Adipocyte (in vitro differentiated cells): ENCODE data around the gene MINAR1.
A peak's percentile ranks its signal among the peaks of the same experiment; 100 is the strongest.

Experiments used
- DNase-seq: peaks from one replicate; pipeline ENCODE4 v3.0.0-alpha.2; 2015; ENCODE audit warnings: low read depth
- H3K27me3 ChIP-seq: replicated peaks from 2 replicates; pipeline ENCODE4 v1.7.0; 2013; ENCODE audit warnings: mild to moderate bottlenecking, low read length, moderate library complexity; ENCODE audit not compliant: control insufficient read depth, insufficient read depth
- H3K36me3 ChIP-seq: 2 replicates; pipeline ENCODE4 v1.7.0; 2013; ENCODE audit warnings: low read length, mild to moderate bottlenecking, moderate library complexity; ENCODE audit not compliant: control insufficient read depth, insufficient read depth, severe bottlenecking
- H3K4me1 ChIP-seq: 2 replicates; pipeline ENCODE4 v1.7.0; 2013; ENCODE audit warnings: mild to moderate bottlenecking, low read length, moderate library complexity; ENCODE audit not compliant: control insufficient read depth, insufficient read depth
- H3K4me3 ChIP-seq: 2 replicates; pipeline ENCODE4 v1.7.0; 2013; ENCODE audit warnings: mild to moderate bottlenecking, low read length, moderate library complexity
- H3K9ac ChIP-seq: 2 replicates; pipeline ENCODE4 v1.7.0; 2013; ENCODE audit warnings: mild to moderate bottlenecking, low read length, moderate library complexity
- H3K9me3 ChIP-seq: 2 replicates; pipeline ENCODE4 v1.7.0; 2013; ENCODE audit warnings: mild to moderate bottlenecking, low read length, moderate library complexity; ENCODE audit not compliant: control insufficient read depth

MINAR1 gene

DNA sequence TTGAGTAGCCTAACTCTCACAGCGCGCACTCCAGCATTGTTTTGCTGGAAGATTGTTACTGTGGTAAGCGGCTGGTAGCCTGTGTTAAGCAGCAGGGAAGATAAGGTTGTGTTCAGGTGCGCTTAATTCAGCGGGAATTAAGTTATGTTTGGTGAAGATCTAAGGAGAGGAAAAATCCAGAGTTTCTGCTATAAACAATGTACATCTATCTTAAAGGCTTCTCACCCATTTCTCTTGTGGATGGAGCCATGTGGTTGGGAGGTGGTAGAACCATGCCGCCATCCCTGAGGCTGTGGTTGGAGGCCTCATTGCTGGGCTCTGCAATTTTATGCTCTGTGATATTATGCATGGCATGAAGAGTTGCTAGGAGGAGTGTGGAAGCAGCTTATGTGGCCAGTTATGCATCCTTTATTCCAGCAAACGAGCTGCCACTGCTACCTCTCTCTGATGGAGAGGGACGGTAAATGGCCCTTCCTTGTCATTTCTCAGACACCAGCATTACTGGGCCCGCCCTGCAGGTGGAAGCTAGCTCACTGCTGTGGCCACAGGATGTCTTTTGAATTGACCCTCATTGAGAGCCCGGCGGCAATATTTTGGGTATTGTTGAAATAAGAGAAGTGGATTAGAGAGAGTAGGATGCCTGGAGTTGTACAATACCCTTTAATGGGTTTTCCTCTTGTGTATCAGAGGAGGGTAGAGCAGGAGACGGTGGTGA is 1.3 kb downstream of the MINAR1 start:
- no peak for DNase-seq
- Histone ChIP-seq H3K36me3 (no peaks in the 10 kb centered on the region), H3K9me3 (no peaks in the 10 kb centered on the region), H3K4me1 (peaks cover 3% of the 10 kb centered on the region), H3K4me3 (no peak overlapping the region), H3K27me3 (peaks cover 34% of the 10 kb centered on the region), H3K9ac (no peak overlapping the region)

DNA sequence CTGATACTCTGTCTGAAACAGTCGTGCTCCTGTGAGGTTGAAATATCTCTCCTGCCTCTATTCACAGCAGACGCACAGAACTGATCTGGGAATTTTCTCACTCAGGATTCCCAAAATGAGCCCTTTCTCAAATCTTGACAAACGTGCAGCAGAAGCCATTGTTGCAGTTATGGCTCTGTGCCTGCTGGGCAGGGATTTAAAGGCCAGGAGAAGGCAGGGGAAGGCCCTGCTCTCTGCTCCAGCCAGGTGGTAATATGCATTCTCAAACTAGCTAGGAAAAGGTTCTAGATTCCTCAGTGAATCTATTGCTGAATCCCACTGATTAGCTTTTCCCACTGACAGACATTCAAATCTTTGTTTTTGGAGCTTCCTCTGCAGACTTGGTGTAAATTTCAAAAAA is 2.2 kb downstream of the MINAR1 start:
- H3K4me3 ChIP-seq: no peak overlapping the region
- H3K36me3 ChIP-seq: no peaks in the 10 kb centered on the region
- H3K4me1 ChIP-seq: peaks cover 3% of the 10 kb centered on the region
- H3K9me3 ChIP-seq: no peaks in the 10 kb centered on the region
- peaks cover 25% of the 10 kb centered on the region for H3K27me3 ChIP-seq
- no peak overlapping the region for H3K9ac ChIP-seq
- no peak for DNase-seq

DNA sequence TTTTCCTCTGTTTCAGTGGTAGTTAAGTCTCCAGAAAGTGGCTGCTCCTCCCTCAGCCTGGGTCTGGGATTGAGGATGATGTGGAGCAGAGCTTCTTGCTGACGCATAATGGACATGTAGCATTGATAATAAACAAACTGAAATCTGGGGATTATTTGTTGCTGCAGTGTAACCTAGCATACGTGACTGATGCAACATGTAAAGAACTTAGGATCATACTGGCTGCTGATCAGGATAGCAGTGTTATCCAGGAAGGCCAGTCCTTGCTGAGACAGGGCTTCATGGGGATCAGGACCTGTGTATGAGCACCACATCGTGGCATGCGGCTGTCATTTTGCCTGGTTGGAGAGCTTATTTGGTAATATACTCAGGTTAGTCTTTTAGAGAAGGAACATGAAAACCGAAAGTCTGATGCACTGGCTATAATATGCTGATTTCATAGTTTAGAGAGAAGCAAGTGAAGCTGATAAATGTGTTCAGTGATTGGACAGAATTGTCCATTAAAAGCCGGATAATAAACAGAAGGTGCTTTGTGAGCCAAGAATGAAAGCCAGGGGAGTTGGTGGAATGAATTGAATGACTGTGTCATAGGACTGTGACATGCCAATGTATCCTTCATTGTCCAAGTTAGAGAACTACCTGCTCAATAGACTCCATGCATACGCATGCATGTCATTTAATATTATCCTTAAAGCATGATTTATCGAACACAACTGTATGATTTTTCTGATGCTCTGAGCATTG is 4.1 kb downstream of the MINAR1 start:
- Histone ChIP-seq H3K27me3 (peaks cover 20% of the 10 kb centered on the region), H3K9me3 (no peaks in the 10 kb centered on the region), H3K36me3 (no peaks in the 10 kb centered on the region), H3K4me1 (peaks cover 3% of the 10 kb centered on the region), H3K4me3 (no peak overlapping the region), H3K9ac (no peak overlapping the region)
- no peak for DNase-seq

DNA sequence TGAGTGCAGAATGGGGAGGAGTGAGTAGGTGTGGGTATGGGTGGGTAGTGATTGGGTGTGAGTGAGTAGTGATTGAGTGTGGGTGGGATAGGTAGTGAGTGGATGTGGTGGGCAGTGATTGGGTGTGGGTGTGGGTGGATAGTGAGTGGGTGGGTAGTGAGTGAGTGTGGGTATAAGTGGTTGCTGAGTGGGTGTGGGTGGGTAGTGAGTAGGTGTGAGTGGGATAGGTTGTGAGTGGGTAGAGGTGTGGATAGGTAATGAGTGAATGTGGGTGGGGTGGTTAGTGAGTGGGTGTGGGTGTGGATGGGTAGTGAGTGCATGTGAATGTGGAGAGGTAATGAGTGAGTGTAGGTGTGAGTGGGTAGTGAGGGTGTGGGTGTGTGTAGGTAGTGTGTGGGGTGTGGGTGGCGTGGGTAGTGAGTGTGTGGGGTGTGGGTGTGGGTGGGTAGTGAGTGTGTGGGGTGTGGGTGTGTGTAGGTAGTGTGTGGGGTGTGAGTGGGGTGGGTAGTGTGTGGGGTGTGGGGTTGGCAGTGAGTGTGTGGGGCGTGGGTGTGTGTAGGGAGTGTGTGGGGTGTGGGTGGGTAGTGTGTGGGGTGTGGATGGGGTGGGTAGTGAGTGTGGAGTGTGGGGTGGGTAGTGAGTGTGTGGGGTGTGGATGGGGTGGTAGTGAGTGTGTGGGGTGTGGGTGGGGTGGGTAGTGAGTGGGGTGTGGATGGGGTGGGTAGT is 5.3 kb downstream of the MINAR1 start:
- H3K9me3 ChIP-seq: no peaks in the 10 kb centered on the region
- no peak overlapping the region for H3K4me3 ChIP-seq
- peaks cover 19% of the 10 kb centered on the region for H3K27me3 ChIP-seq
- DNase-seq: no peak
- no peaks in the 10 kb centered on the region for H3K4me1 ChIP-seq
- no peaks in the 10 kb centered on the region for H3K36me3 ChIP-seq
- H3K9ac ChIP-seq: no peak overlapping the region

DNA sequence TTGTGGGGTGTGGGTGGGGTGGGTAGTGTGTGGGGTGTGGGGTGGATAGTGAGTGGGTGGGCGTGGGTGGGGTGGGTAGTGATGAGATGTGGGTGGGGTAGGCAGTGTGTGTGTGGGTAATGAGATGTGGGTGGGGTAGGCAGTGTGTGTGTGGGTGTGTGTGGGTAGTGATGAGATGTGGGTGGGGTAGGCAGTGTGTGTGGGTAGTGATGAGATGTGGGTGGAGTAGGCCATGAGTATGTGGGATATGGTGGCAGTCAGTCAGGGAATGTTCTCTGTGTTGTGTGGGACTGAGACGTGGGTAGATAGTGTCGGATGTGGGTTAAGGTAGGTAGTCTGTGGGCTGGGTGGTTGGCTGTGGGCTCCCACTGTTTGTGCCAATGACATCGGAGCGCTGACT is 7.1 kb downstream of the MINAR1 start:
- Histone ChIP-seq H3K9ac (no peak overlapping the region), H3K4me1 (no peaks in the 10 kb centered on the region), H3K9me3 (no peaks in the 10 kb centered on the region), H3K36me3 (no peaks in the 10 kb centered on the region), H3K4me3 (no peak overlapping the region), H3K27me3 (peaks cover 5% of the 10 kb centered on the region)
- DNase-seq: no peak

DNA sequence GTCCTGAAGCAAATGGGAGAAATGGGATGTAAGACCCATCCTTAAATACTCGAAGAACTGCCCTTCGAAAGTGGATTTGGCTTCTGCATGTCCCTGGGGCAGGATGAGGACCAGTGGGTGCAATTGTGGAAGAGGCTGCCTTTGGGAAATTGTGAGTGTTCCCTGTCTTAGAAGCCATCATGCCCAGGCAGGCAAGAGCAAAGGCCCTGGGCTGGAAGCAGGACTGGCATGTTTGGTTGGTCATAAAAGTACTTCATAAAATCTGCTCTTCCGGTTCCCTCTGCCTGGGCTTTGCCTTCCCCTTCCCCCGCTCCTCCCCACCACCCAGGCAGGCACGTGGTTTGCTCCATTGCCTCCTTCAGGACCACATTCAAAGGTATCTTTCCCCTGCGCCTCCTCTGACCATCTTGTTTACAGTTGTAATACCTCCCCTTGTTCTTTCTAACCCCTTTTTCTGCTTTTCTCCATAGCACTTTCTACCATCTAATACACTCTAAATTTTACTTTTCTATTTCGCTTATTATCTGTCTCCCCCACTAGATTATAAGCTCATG is 8.3 kb downstream of the MINAR1 start:
- Histone ChIP-seq H3K9ac (no peak overlapping the region), H3K4me1 (no peaks in the 10 kb centered on the region), H3K9me3 (no peaks in the 10 kb centered on the region), H3K36me3 (no peaks in the 10 kb centered on the region), H3K4me3 (no peak overlapping the region), H3K27me3 (peaks cover 1% of the 10 kb centered on the region)
- DNase-seq: no peak

DNA sequence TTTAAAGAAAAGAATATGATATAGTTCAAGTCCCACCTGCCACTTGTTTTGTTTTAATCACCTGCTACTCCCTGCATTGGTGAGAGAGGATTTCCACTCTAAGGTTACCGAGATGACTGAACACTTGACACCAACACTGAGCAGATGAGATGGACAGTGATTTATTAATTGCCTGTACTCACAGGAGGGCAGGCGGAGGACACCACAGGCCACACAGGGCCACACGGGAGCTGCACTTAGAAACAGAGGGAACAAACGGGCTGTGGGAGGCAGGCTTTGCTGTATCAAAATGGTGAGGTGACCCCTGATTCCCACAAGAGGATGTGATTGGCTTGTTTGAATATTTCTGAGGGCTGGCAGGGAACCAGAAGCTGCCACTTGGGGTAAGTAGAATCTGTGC is 10.8 kb downstream of the MINAR1 start:
- H3K9me3 ChIP-seq: peaks cover 16% of the 10 kb centered on the region
- no peak for DNase-seq
- no peak overlapping the region for H3K9ac ChIP-seq
- no peak overlapping the region for H3K4me3 ChIP-seq
- H3K36me3 ChIP-seq: no peaks in the 10 kb centered on the region
- H3K27me3 ChIP-seq: no peaks in the 10 kb centered on the region
- no peaks in the 10 kb centered on the region for H3K4me1 ChIP-seq

DNA sequence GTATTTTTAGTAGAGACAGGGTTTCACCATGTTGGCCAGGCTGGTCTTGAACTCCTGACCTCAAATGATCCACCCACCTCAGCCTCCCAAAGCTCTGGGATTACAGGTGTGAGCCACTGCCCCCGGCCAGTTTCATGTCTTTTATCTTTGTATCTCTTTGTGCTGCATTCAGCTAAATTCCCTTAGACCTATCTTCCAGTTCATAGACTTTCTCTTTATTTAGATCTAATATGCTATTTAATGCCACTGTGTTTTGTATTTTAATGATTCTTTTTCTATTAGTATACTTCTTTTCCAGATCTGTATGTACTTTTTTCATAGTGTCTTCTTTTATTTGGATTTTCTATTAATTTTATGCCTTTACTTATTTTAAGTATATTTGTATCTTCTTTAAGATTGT is 14.9 kb downstream of the MINAR1 start:
- Histone ChIP-seq H3K9me3 (peaks cover 16% of the 10 kb centered on the region), H3K4me1 (no peaks in the 10 kb centered on the region), H3K9ac (no peak overlapping the region), H3K4me3 (no peak overlapping the region), H3K36me3 (no peaks in the 10 kb centered on the region), H3K27me3 (peaks cover 8% of the 10 kb centered on the region)
- no peak for DNase-seq

DNA sequence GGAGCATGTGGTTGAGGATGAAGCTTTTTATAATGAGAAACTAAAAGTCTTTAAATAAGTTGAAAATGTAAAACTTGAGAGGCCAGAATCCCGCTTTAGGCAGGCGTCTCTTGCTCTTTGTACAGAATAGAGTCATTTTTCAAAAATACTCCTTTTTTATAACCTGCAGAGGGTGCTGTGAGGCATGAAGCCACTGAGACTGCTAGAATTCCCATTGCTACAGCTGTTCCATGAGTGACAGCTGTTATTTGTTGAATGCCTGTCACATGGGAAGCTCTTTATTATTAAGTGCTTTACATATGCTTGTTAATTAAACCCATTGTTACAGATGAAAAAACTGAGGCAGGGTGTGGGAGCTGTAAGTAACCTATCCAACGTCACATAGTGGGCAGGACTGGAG is 18.5 kb downstream of the MINAR1 start:
- Histone ChIP-seq H3K4me1 (no peaks in the 10 kb centered on the region), H3K9me3 (peaks cover 16% of the 10 kb centered on the region), H3K27me3 (peaks cover 8% of the 10 kb centered on the region), H3K4me3 (no peak overlapping the region), H3K9ac (no peak overlapping the region), H3K36me3 (no peaks in the 10 kb centered on the region)
- DNase-seq: peak; percentile 4

DNA sequence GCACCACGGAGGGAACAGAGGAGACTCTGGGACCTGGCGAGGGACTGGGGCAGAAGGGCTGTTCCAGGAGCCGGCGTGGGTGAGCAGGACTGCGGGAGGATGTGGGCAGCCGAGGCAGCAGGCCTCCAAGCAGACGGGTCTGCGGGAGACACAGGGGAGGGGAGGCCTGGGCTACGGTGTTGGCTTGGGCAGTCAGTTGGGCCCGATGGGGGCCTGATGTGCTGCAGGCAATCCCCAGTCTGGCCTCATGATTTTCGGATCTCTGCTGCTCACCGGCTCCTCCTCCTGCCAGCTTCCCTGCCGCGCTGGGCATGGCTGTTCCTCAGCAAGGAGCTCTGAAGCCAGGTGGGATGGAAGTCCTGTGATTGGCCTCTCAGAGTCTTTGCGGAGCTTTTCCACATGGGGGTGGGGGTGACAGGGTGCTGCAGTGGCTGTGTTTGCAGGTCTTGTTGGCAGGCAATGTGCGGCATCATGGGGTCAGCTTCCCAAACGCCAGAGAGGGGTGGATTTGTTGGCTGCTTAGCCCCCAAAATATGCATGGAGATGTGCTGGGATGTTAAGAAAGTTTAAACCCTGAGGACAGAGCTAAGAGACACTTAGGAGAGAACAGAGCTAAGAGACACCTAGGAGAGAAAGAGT is 19.3 kb downstream of the MINAR1 start:
- H3K4me3 ChIP-seq: no peak overlapping the region
- H3K9ac ChIP-seq: no peak overlapping the region
- DNase-seq: no peak
- no peaks in the 10 kb centered on the region for H3K36me3 ChIP-seq
- no peaks in the 10 kb centered on the region for H3K4me1 ChIP-seq
- H3K9me3 ChIP-seq: peaks cover 10% of the 10 kb centered on the region
- H3K27me3 ChIP-seq: peaks cover 8% of the 10 kb centered on the region
